ENCODE measurements around the gene MXD4. TPM values are rescaled to one million over a fixed set of nuclear protein-coding genes. Genes with fewer than 3 reads are reported as not detected.

MXD4 gene
- total and polyA plus RNA-seq, 2 experiments from 2014 or later = 6.9 to 19.9 TPM

GRCh38 chr4:2267320-2267811, 5.5 kb upstream of the MXD4 start (continued):
- TF ChIP-seq NANOG (IDR thresholded peaks at IDR 0.05; ENCODE audit: borderline replicate concordance) = no peak
- no peak for TF ChIP-seq CTCF (conservative IDR thresholded peaks at IDR 0.05; ENCODE audit: low read depth in 2 of 2)
- no peak for TF ChIP-seq JUNB (IDR thresholded peaks at IDR 0.05; ENCODE audit: unreplicated experiment)
- TF ChIP-seq EZH2phosphoT487 (IDR thresholded peaks at IDR 0.05; ENCODE audit: unreplicated experiment) = no peak

- Mint-ChIP-seq H3K27me3 (ENCODE audit: insufficient read depth, low read depth, poor library complexity) (peaks cover 3% of the 10 kb centered on the region), H3K36me3 (ENCODE audit: low read depth) (no peaks in the 10 kb centered on the region; the same call in 2 of the 3 replicates), H3K27ac (no peak overlapping the region), H3K4me1 (peaks cover 24% of the 10 kb centered on the region), H3K4me3 (no peak overlapping the region), H3K9me3 (no peaks in the 10 kb centered on the region)
- H3K9me2 ChIP-seq (ENCODE audit: insufficient read depth) = no peaks in the 10 kb centered on the region
- peaks cover 9% of the 10 kb centered on the region for H3K4me1 ChIP-seq (ENCODE audit: insufficient read depth)
- H3F3A ChIP-seq (replicated peaks; ENCODE audit: low read depth) = no peaks in the 10 kb centered on the region
- ATAC-seq (no peak), DNase-seq (ENCODE audit: low spot score) (no peak)
- H3K36me3 ChIP-seq (ENCODE audit: insufficient read depth) = no peaks in the 10 kb centered on the region
- no peak overlapping the region for H3K4me2 ChIP-seq
- H3K27ac ChIP-seq (ENCODE audit: low read depth) = no peak overlapping the region
- H3K79me2 ChIP-seq (replicated peaks; ENCODE audit: insufficient read depth) = no peaks in the 10 kb centered on the region
- no peak overlapping the region for H3K4me3 ChIP-seq
- no peak overlapping the region for H2AFZ ChIP-seq
- 0 out of 2 replicates have a peak, but pooled peaks cover 4% of the 10 kb centered on the region for H3K27me3 ChIP-seq (ENCODE audit: insufficient read depth)
- no peaks in the 10 kb centered on the region for H4K20me1 ChIP-seq (replicated peaks; ENCODE audit: insufficient read depth)
- no peak for TF ChIP-seq POLR2AphosphoS5 (IDR thresholded peaks at IDR 0.05; ENCODE audit: low read depth)
- no peak for TF ChIP-seq EZH2phosphoT487 (IDR thresholded peaks at IDR 0.05; ENCODE audit: unreplicated experiment)
- no peak for TF ChIP-seq ZNF331 (CRISPR knock-in tag; IDR thresholded peaks at IDR 0.05; ENCODE audit: low read depth)
- no peak for TF ChIP-seq STAT1 (IDR thresholded peaks at IDR 0.05; ENCODE audit: unreplicated experiment)
- no peak for TF ChIP-seq REST (IDR thresholded peaks at IDR 0.05; ENCODE audit: unreplicated experiment)
- TF ChIP-seq, protein P1, sequence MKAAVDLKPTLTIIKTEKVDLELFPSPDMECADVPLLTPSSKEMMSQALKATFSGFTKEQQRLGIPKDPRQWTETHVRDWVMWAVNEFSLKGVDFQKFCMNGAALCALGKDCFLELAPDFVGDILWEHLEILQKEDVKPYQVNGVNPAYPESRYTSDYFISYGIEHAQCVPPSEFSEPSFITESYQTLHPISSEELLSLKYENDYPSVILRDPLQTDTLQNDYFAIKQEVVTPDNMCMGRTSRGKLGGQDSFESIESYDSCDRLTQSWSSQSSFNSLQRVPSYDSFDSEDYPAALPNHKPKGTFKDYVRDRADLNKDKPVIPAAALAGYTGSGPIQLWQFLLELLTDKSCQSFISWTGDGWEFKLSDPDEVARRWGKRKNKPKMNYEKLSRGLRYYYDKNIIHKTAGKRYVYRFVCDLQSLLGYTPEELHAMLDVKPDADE (IDR thresholded peaks at IDR 0.05) = no peak
- TF ChIP-seq CREB1 (CRISPR knock-in tag; IDR thresholded peaks at IDR 0.05; ENCODE audit: low read depth) = no peak
- TF ChIP-seq CTCF (conservative IDR thresholded peaks at IDR 0.05; ENCODE audit: low read depth in 2 of 2) = no peak
- no peak for TF ChIP-seq JUNB (IDR thresholded peaks at IDR 0.05; ENCODE audit: unreplicated experiment)
- TF ChIP-seq ZNF114 (CRISPR knock-in tag; IDR thresholded peaks at IDR 0.05) = no peak
Measured at GRCh38 chr4:2266821-2267220, 4.9 kb upstream of the MXD4 start.
